GM12878 (cell line): ENCODE results near the gene BICC1. TPM values are rescaled to one million over a fixed set of nuclear protein-coding genes. Genes with fewer than 3 reads are reported as not detected.

Experiments used
- IRF3 ChIP-seq: fragments of 450-650 bp; IDR thresholded peaks from 2 replicates; pipeline ENCODE4 v1.6.1; 2014; ENCODE audit warnings: mild to moderate bottlenecking
- PAX8 ChIP-seq: fragments of 450-650 bp; IDR thresholded peaks from 2 replicates; pipeline ENCODE4 v1.6.1; 2017; ENCODE audit warnings: mild to moderate bottlenecking, moderate library complexity
- PKNOX1 ChIP-seq: fragments of 450-650 bp; IDR thresholded peaks from 2 replicates; pipeline ENCODE4 v1.6.1; 2016; ENCODE audit warnings: mild to moderate bottlenecking
- PRDM15 ChIP-seq: fragments of 450-650 bp; formaldehyde crosslinking; IDR thresholded peaks from 2 replicates; pipeline ENCODE4 v1.4.0; 2020; ENCODE audit warnings: mild to moderate bottlenecking, moderate library complexity
- RBBP5 ChIP-seq: fragments of 200-600 bp; sonication (generic); conservative IDR thresholded peaks from 2 replicates; pipeline ENCODE4 v1.6.1; 2016
- TCF7 ChIP-seq: IDR thresholded peaks from 2 replicates; pipeline ENCODE4 v1.6.1; 2014; ENCODE audit warnings: antibody characterized with exemption, borderline replicate concordance
- ZNF622 ChIP-seq: fragments of 450-650 bp; IDR thresholded peaks from 2 replicates; pipeline ENCODE4 v1.6.1; 2017; ENCODE audit warnings: mild to moderate bottlenecking, inconsistent platforms
- polyA plus RNA-seq, 11 experiments: library from polyadenylated mRNA; depleted of rRNA in 4 of 11; unstranded in 6 of 11; stranded (reverse) in 5 of 11; fragments of >200 nt; fragmentation: Nextera tagmentation in 4 of 11; fragmentation: Illumina TruSeq in 1 of 11; extraction: Ambion mirVana in 4 of 11; extraction: Trizol in 1 of 11; gene quantifications; 1 replicate in 1 of 11; 2 replicates in 10 of 11; pipeline versions ENCODE4 v1.2.1 to v1.2.3, GENCODE V29; 2011 to 2016; ENCODE audit warnings: inconsistent platforms in 2 of 11, missing spikeins in 2 of 11, low read depth in 1 of 11
- total RNA-seq, 4 experiments: library from RNA; depleted of rRNA in 3 of 4; stranded (reverse); fragments of >200 nt in 3 of 4; fragmentation: Illumina TruSeq in 1 of 4; extraction: Trizol in 1 of 4; gene quantifications; 2 replicates each; pipeline versions ENCODE4 v1.2.1 to v1.2.3, GENCODE V29; 2013 to 2021
- TF ChIP-seq, protein P1 (sequence below): fragments of 450-650 bp; conservative IDR thresholded peaks from 2 replicates; pipeline ENCODE4 v1.6.1; 2017; ENCODE audit warnings: mild to moderate bottlenecking, moderate library complexity

Gene BICC1
- total and polyA plus RNA-seq, 10 of the 15 experiments (the other 5 are each of a cell fraction or from before 2014, with no cell fraction given), result 0.01 to 0.10 (median 0.04) TPM; not detected in 5

DNA sequence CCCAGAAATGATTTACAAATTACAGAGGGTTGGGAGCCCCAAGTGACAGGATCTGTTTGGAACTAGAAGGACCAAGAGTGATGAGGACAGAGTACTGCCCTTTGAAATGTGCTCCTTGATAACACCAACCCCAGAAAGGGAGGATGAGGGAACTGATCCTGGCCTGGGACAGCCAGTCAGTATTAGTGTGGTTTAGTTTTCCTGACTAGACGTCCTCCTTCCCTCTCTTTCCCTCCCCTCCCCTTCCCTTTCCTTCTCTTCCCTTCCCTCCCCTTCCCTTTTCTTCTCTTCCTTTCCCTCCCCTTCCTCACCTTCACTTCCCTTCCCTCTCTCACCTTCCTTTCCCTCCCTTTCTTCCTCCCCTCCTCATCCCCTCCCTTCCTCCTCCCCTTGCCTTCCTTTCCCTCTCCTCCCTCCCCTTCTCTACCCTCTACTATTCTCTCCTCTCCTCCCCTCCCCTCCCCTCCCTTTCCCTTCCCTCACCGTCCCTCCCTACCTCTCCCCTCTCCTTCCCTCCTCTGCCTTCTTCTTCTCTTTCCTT, 31.0 kb upstream of the BICC1 start (continued):
- TF ChIP-seq IRF3 (no peak), PRDM15 (CRISPR knock-in tag) (no peak), PKNOX1 (no peak), ZNF622 (no peak), TCF7 (no peak), PAX8 (no peak), RBBP5 (no peak)
- TF ChIP-seq, protein P1, sequence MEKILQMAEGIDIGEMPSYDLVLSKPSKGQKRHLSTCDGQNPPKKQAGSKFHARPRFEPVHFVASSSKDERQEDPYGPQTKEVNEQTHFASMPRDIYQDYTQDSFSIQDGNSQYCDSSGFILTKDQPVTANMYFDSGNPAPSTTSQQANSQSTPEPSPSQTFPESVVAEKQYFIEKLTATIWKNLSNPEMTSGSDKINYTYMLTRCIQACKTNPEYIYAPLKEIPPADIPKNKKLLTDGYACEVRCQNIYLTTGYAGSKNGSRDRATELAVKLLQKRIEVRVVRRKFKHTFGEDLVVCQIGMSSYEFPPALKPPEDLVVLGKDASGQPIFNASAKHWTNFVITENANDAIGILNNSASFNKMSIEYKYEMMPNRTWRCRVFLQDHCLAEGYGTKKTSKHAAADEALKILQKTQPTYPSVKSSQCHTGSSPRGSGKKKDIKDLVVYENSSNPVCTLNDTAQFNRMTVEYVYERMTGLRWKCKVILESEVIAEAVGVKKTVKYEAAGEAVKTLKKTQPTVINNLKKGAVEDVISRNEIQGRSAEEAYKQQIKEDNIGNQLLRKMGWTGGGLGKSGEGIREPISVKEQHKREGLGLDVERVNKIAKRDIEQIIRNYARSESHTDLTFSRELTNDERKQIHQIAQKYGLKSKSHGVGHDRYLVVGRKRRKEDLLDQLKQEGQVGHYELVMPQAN, result no peak
